ENCODE measurements around the gene CD6. TPM values are rescaled to one million over a fixed set of nuclear protein-coding genes. Genes with fewer than 3 reads are reported as not detected.

The CD6 gene
- polyA plus RNA-seq, 1 donor (not counting 4 experiments of a cell fraction or from before 2014, with no cell fraction given), result 0.03 TPM

- Histone ChIP-seq H3K9me1 (ENCODE audit: control insufficient read depth, extremely low read depth, insufficient read depth, low read length) (no peaks in the 10 kb centered on the region), H3K27ac (ENCODE audit: control insufficient read depth, insufficient read depth, low read length) (no peak overlapping the region), H3K4me3 (ENCODE audit: control insufficient read depth in 2 of 3, extremely low read depth in 1 of 3, insufficient read depth in 2 of 3, low read depth in 1 of 3, low read length in 3 of 3) (no peak overlapping the region), H3K4me2 (ENCODE audit: control insufficient read depth, extremely low read depth, insufficient read depth, low read depth, low read length) (no peak overlapping the region), H2AFZ (ENCODE audit: control insufficient read depth, low read length) (no peak overlapping the region), H4K20me1 (ENCODE audit: control insufficient read depth, extremely low read depth, insufficient read depth, low read length) (no peaks in the 10 kb centered on the region), H3K36me3 (ENCODE audit: control insufficient read depth in 2 of 2, extremely low read depth in 1 of 2, insufficient read depth in 2 of 2, low read length in 2 of 2) (no peaks in the 10 kb centered on the region), H3K9me3 (ENCODE audit: control insufficient read depth, low read depth, low read length) (no peaks in the 10 kb centered on the region), H3K9ac (ENCODE audit: control insufficient read depth, extremely low read depth, insufficient read depth, low read length) (no peak overlapping the region), H3K4me1 (ENCODE audit: control insufficient read depth, extremely low read depth, insufficient read depth, low read length) (peaks cover 14% of the 10 kb centered on the region), H3K79me2 (ENCODE audit: control insufficient read depth, insufficient read depth, low read length) (no peaks in the 10 kb centered on the region), H3K27me3 (ENCODE audit: control insufficient read depth, extremely low read depth, insufficient read depth, low read length) (peaks cover 9% of the 10 kb centered on the region)
- dilution Hi-C loops (cut with MboI; ENCODE audit: extremely low pct_ligation_motif_present, low sequenced_read_pairs), result no loop called here
- DNase-seq (ENCODE audit: low read depth, low spot score) (no peak), FAIRE-seq (no peak)
- no peak for TF ChIP-seq EZH2 (IDR thresholded peaks at IDR 0.05; ENCODE audit: low read length)
- TF ChIP-seq, protein P1, sequence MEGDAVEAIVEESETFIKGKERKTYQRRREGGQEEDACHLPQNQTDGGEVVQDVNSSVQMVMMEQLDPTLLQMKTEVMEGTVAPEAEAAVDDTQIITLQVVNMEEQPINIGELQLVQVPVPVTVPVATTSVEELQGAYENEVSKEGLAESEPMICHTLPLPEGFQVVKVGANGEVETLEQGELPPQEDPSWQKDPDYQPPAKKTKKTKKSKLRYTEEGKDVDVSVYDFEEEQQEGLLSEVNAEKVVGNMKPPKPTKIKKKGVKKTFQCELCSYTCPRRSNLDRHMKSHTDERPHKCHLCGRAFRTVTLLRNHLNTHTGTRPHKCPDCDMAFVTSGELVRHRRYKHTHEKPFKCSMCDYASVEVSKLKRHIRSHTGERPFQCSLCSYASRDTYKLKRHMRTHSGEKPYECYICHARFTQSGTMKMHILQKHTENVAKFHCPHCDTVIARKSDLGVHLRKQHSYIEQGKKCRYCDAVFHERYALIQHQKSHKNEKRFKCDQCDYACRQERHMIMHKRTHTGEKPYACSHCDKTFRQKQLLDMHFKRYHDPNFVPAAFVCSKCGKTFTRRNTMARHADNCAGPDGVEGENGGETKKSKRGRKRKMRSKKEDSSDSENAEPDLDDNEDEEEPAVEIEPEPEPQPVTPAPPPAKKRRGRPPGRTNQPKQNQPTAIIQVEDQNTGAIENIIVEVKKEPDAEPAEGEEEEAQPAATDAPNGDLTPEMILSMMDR (optimal IDR thresholded peaks at IDR 0.05 in 1 of 3, IDR thresholded peaks at IDR 0.05 in 1 of 3, conservative IDR thresholded peaks at IDR 0.05 in 1 of 3; ENCODE audit: extremely low read depth in 1 of 3, insufficient read depth in 2 of 3, low read length in 3 of 3), result no peak
Measured at GRCh38 chr11:60987577-60988277, 16.2 kb downstream of the CD6 start.

DNA sequence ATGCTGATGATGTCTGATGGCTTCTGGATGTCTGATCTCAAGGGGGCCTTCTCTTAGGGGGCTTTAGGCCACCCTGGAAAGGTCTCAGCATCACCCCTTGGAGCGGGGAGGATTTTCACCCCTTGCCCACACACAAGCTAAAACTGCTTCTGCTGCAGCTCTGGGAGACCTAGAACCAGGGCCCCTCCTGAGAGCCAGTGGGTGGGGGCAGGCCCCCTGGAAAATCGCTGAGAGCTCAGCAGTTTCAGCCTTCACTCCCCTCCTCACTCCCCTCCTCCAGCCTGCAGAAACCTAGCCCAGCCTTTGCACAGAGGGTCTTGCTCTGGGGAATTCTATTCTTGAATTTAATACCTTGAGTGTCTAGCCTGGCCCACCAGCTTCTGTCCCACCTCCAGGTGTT is 17.2 kb downstream of the CD6 start:
- dilution Hi-C loops (cut with MboI; ENCODE audit: extremely low pct_ligation_motif_present, low sequenced_read_pairs), result no loop called here
- H3K9ac ChIP-seq (ENCODE audit: control insufficient read depth, extremely low read depth, insufficient read depth, low read length), result no peak overlapping the region
- H2AFZ ChIP-seq (ENCODE audit: control insufficient read depth, low read length), result no peak overlapping the region
- H4K20me1 ChIP-seq (ENCODE audit: control insufficient read depth, extremely low read depth, insufficient read depth, low read length), result no peaks in the 10 kb centered on the region
- no peak overlapping the region for H3K4me3 ChIP-seq (ENCODE audit: control insufficient read depth in 2 of 3, extremely low read depth in 1 of 3, insufficient read depth in 2 of 3, low read depth in 1 of 3, low read length in 3 of 3)
- H3K9me3 ChIP-seq (ENCODE audit: control insufficient read depth, low read depth, low read length), result no peaks in the 10 kb centered on the region
- no peaks in the 10 kb centered on the region for H3K79me2 ChIP-seq (ENCODE audit: control insufficient read depth, insufficient read depth, low read length)
- no peak overlapping the region for H3K4me2 ChIP-seq (ENCODE audit: control insufficient read depth, extremely low read depth, insufficient read depth, low read depth, low read length)
- no peak overlapping the region for H3K27ac ChIP-seq (ENCODE audit: control insufficient read depth, insufficient read depth, low read length)
- peaks cover 15% of the 10 kb centered on the region for H3K27me3 ChIP-seq (ENCODE audit: control insufficient read depth, extremely low read depth, insufficient read depth, low read length)
- no peak for DNase-seq (ENCODE audit: low read depth, low spot score)
- no peak for FAIRE-seq
- H3K4me1 ChIP-seq (ENCODE audit: control insufficient read depth, extremely low read depth, insufficient read depth, low read length), result peaks cover 14% of the 10 kb centered on the region
- no peaks in the 10 kb centered on the region for H3K36me3 ChIP-seq (ENCODE audit: control insufficient read depth in 2 of 2, extremely low read depth in 1 of 2, insufficient read depth in 2 of 2, low read length in 2 of 2)
- H3K9me1 ChIP-seq (ENCODE audit: control insufficient read depth, extremely low read depth, insufficient read depth, low read length), result no peaks in the 10 kb centered on the region
- TF ChIP-seq EZH2 (IDR thresholded peaks at IDR 0.05; ENCODE audit: low read length), result no peak
- TF ChIP-seq, protein P1 (optimal IDR thresholded peaks at IDR 0.05 in 1 of 3, IDR thresholded peaks at IDR 0.05 in 1 of 3, conservative IDR thresholded peaks at IDR 0.05 in 1 of 3; ENCODE audit: extremely low read depth in 1 of 3, insufficient read depth in 2 of 3, low read length in 3 of 3), result no peak

Measured in keratinocyte (primary cell).